Kidney glomerular epithelial cell (primary cell): ENCODE measurements around the gene MCAT.
"Not testable (repeated sequence)": the region's sequence is repeated elsewhere in the genome, so short reads cannot be mapped to it uniquely, and the experiment has no call there.

Experiments
- DNase-seq: peaks from one replicate; lab custom pipeline; 2025; lab: John Stamatoyannopoulos, UW

The MCAT gene

DNA sequence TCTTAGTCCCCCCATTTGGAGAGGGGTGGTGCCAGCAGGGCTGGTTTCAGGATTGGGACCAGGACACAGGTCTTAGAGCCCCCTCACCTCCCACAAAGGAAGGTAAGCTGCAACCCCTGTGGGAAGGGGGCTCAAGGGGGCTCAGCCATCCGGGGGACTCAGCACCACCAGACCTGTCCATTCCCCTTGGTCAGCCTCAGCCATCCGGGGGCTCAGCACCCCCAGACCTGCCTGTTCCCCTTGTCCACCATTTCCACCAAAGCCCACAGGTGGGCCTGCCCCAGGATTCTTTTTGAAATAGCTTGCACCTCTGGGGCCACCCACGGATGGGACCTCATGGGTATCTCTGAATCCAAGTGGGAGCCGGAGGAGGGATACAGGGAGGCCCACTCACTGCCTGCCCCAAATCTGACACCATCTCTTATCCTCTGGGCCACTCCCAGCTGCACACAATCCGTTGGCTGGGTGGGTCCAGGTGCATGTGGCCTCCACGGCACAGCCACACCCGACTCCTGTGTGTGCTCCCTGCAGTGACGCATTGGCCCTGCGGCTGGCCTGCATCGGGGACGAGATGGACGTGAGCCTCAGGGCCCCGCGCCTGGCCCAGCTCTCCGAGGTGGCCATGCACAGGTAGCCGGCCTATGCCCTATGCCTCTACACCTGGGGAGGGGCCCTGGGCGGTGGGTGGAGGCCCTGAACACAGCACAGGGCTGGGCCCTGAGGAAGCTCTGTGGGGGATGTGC is 15.9 kb downstream of the MCAT start:
- no peak for DNase-seq

DNA sequence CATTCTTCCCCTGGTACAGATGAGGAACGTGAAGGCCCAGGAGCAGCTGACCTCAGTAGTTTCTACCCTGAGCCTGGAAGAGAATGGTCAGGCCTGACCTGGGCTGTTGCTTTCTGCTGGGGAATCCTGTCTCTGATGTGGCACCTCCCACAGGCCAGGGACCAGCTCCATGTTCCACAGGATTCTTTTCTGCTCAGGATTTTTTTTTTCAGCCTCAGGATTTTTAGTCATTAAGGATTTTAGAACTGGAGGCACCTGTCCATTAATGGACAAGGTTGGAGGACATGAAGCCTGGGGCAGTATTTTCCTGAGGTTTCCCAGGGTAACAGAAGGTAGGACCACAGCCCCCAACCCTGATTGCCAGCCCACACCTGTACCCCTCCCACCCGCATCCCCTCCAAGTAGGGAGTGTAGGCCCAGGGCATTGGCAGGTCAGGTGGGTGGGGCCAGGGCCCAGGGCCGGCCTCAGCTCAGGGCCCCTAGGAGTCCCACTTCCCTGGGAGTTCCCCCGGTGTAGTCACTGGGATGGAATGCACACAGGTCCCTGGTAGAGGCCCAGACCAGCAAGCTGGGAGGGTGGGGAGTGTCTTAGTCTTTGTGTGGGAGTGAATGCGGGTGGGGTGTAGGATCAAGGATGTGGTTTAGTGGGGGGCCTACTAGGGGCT is 16.6 kb downstream of the MCAT start:
- peak; percentile 80 for DNase-seq

DNA sequence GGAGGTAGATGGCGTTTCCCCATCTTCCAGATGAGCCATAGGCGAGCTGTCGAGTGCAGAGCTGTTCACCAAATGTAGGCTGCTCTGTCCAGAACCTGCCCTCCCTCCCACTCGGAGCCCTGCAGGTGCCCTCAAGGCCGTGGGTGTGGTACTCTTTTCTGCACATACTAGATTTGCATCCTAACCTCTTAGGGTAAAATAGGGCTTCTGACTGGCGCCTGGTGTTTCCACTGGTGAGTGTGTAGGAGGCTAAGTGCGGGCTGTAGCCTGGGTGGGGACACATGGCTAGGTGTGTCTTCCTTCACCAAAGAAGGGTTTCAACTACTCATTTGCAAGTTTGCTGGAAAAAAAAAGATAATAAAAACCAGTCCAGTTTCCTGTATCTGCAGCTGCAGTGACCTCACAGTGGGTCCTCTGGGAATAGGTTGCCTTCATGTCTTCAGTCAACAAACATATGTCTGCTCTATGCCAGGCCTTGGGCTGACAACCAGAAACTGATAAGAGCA is 24.2 kb downstream of the MCAT start:
- DNase-seq: no peak

DNA sequence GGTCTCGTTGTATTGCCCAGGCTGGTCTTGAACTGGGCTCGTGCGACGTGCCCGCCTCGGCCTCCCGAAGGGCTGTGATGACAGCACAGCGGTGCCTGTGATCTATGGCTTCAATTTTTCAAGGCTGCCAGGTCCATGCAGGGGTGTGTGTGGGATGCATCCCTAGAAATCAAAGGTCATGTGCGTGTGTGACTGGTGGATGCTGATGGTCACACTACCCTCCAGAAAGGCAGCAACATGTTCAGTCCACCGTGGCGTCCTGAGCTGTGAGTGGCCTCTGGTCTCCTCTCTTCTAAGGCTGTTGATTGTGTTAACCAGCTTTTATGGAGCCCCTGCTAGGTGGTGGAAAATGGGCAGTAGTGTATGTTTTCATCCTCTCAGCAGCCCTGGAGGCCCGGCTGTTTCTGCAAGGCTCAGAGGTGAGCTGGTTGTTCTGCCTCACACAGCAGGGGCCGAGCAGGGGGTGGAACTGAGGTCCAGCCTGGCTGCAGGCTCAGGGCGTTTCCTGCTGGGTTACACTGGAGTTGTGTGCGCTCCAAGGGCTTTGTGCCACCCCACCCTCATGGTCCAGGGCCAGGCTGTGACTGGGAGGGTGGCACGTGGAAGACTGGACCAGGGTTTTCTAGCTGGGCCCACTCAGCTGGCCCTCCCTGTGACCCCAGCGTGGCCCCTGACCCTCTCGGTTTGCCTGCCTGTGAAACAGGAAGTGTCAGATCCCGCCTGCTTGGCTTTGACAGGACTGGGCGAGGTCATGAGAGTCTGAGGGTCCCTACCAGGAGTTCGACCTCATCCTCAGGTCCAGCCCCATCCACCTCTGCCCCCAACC is 25.0 kb downstream of the MCAT start:
- DNase-seq: no peak

DNA sequence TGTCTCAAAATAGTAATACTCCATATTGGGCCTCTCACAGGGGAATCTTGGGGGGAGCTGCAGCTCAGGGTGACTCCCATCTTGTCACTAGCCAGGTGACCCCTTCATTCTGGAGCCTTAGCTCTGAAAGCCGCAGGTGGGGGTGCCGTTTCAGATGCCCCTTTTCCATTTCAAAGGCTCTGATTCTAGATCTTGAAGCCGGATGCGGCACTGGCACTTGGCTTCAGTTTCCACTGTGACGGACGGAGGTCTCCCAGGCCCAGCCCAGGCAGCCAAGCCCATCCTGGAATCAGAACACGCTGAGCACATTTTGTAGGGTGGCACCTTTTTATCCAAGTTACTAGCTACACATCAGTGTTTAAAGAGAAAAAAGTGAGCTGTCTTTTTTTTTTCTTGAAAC is 26.3 kb downstream of the MCAT start:
- no peak for DNase-seq

DNA sequence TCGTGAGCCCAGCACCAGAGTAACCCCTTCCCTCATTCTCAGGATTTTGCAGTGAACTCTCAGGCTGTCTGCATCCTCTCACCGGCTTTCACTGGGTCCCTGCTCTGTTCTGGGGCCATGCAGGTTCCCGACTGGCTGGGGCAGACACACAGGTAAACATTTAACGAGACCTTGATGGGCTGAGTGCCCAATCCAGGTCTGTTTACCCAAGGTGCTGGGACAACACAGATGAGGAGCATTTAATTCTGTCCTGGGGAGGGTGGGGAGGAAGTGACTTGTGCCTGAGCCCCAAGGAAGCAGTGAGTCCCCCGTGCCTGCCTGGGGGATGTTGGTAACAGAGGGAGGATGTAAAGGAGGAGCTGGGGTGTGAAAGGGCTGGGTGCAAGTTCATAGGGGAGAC is 28.2 kb downstream of the MCAT start:
- no peak for DNase-seq

DNA sequence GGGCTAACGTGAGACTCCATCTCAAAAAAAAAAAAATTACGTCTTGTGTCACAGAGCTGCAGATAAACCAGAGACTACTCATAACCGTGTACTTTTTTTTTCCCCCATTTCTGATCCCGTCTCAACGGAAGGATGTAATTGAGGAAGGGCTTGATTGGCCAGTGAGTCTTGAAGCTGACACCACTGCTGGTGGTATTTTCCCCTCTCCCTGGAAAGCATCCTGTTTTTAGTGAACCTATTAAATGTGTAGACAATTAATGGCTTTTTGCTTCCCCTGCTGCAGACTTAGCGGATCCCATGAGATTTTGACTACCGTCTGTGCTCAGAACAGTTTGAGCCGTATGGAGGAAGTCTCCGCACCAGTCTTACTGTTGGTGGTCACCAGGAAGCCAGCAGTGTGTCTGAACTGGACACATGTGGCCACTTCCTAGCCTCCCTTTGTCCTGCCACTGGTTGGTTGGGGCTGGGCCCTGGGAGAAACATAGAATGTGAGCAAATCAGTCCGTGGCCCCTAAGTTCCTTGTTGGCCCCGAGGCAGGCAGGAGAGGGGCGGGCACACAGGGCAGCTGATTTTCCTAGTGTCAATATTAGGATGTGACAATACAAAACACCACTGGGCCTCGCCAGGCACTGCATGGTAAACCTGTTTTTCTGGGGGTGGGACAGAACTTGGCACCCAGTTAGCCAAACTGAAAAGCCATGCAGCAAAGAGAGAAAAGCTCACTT is 29.5 kb downstream of the MCAT start:
- no peak for DNase-seq

DNA sequence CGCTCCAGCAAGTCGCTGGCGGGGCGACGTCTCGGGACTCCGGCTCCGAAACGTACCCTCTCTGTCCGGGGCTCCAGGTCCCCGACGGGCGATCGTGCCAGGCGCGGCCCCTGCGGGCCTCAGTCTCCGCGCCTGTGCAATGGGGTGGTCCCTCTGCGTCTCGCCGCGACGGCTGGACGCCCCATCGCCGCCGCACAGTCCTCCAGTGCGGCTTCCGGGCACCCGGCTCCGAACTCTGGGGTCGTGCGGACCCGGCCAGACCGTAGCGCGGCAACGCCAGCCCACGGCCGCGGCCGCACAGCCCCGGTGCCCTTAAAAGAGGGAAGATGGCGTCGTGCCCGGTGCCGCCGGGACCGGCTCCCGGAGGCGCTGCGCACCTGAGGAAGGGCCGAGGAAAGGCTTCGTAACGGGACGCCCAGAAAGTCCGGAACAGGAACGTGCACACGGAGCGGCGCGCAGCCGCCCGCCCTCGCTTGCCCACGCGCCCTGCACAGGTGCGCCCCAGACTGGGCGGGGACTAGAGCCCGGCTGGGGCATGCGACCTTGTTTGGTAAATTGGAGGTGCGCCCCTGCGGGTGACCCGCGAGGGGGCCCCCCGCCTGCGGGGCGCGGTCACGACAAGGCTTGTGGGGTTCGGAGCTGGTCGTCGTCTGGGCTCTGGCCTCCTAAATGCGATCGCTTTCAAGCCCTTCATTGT is 32.1 kb downstream of the MCAT start:
- DNase-seq: no peak

DNA sequence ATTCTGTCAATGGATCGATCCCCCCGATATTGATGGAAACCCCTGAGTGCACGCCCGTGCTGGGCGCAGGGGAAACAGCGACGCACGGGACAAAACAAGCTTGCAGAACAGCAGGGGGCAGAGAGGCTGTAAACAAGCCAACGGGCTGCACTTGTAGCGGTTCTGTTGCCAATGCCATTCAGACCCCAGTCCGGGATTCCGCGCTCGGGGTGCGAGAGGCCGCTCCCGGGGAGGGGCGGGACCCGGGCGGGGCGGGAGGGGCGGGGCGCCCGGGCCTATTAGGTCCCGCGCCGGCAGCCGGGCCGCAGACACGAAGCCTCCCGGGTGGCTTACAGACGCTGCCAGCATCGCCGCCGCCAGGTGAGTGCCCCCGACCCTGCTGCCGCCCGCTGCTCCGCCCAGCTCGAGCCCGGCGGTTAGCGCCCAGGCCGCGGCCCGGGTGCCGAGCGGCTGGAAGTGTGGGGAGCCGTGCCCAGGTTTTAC is 32.7 kb downstream of the MCAT start, which contains the start of gene BIK:
Gene BIK (plus strand): TSS at position 307 of the 483 bp plus-strand sequence. CDS start 13,273 bp downstream, outside the sequence.
- no peak for DNase-seq

DNA sequence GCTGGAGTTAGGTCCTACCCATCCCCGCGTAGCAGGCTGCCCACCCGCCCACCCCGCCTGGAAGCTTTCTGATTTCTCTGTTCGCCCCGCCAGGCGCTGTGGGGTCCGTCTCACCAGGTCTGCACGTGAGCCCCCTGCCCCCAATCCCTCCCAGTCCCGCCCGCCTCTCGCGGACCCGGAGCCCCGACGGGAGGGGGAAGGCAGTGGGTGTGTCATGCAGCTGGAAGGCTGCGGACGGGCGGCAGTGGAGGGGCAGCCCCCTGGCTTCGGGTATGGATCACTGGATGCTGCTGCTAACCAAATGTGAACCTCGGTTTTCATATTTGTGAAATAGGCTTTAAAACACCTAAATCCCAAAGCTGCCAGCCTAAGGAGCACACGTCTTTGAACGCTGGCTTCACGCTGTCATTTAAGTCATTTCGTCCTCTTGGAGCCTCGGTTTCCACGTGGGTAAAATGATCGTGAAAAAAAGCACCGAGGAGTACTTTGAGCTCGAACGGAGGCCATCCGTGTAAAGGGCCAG is 33.2 kb downstream of the MCAT start:
- no peak for DNase-seq

DNA sequence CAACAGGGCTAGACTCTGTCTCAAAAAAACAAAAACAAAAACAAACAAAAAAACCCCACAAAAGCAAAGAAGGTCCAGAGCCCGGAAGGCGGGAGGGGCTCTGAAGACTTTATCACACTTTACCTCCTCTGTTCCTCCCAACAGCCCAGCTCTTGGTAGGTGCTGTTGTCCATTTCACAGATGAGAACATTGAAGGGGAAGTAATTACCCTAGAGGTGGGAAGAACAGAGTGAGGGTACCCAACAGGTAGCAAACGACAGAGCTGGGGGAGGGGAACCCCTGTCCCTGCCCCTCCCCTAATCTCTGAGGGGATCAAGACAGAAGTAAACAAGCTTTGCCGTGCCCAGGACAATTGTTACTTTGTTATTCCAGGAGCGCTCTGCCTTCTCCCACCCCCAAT is 33.7 kb downstream of the MCAT start:
- DNase-seq: no peak

DNA sequence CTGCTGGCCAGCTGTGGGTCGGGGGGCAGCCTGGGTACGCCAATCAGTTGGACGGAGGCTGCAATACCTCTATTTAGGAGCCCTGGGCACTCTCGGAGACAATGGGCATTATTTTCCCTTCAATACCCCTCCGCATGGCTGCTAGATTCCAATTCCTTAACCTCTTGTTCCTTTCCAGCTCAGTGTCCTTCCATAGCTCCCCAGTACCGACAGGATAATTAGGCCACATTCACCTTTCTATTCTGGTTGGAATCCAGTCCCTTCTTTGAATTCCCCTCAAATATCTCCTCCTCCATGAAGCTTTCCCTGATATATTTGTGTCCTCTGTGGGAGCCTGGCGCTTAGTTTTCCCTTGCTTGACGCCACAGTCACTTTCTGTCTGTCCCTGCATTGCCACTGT is 36.9 kb downstream of the MCAT start:
- DNase-seq: no peak

DNA sequence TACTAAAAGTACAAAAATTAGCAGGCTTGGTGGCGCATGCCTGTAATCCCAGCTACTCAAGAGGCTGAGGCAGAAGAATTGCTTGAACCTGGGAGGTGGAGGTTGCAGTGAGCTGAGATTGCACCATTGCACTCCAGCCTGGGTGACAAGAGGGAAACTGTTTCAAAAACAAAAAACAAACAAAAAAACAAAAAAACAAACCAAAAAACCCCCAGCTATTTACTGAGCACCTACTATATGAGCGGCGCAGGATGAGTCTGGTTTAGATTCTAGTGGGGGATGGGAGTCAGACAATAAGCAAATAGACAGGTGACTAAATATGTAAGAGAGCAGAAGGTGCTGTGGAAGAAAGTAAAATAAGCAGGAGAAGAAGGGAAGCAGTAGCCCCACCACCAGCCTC is 38.2 kb downstream of the MCAT start:
- DNase-seq: not testable (repeated sequence)

DNA sequence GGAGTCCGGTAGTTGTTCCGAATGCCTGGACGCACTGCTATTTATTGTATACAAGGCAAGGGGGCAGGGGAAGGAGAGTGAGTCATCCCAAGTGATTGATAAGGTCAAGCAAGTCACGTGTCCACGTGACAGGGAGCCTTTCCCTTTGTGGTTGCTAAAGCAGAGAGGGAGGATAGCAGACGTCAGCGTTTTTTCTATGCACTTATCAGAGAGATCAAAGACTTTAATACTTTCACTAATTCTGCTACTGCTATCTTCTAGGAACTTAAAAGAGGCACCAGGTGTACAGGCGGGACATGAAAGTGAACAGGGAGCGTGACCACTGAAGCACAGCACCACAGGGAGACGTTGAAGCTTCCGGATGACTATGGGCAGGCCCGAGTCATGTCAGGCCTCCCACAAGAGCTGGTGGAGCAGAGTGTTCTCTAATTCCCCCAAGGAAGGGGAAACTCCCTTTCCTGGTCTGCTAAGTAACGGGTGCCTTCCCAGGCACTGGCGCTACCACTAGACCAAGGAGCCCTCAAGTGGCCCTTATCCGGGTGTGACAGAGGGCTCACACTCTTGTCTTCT is 39.1 kb downstream of the MCAT start:
- peak; percentile 38 for DNase-seq

DNA sequence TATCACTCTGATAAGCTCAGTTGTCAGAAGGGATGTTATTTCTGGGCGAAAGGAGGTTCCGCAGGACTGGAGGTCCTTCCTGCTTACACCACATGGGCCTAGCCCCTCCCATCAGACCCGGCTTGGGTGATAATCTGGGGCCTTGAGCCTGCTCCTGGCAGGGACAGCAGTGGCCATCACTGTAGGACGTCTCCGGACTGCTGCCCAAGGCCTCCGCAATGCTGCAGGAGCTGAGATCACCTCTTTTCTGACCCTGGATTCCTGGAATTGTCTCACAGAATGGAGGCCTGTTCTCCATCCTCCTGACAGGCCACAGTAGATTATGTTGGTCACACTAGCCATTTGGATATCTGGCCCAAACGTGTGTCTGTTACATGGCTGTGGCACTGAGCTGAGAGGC is 41.9 kb downstream of the MCAT start:
- no peak for DNase-seq

DNA sequence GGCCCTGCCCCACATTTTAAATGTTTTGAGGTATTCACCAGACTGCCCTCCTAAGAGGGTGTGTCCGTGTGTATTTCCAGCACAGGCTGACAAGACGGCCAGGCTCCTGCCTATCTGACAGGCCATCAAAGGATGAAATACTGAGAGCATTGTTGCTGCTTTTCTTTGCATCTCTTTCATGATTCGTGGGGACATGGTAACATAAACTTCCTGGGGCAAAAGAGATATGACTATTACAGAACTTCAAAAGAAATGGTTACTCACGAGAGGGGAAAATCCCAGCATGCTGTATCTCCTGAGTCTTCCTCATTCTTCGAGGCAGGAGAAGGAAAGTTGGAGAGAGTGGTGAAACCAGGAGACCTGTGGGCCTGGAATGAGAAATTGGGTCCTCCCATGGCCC is 43.0 kb downstream of the MCAT start:
- peak; percentile 13 for DNase-seq

DNA sequence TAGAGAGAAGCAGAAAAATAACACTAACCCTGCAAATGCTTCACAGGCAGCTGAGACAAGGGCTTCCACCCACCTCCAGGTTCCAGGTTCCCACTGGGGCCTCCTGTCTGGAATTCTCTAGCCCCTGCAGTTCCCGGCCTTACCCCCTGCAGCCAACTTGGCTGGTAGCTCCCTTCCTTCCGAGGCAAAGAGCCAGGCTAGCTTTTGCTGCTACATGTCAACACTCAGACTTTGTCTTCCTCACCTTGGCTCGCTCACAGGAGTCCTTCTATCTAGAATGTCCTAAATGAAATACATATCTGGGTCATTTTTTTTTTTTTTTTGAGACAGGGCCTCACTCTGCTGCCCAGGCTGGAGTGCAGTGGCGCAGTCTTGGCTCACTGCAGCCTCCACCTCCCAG is 44.1 kb downstream of the MCAT start:
- no peak for DNase-seq

DNA sequence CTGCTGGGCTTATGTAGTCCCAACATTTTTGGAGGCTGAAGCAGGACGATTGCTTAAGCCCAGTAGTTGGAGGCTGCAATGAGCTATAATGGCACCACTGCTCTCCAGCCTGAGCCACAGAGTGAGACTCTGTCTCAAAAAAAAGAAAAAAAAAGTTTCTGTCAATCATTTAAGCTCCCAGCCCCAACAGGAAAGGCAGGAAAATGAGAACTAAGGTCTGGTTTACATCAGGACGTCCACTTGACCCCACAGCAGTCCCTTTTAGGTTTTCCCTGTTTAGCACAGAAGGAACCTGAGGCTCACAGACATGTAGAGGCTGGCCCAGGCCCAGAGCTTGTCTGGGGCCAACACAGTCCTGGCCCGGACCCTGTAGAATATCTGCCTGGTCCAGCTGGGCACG is 44.8 kb downstream of the MCAT start:
- no peak for DNase-seq

DNA sequence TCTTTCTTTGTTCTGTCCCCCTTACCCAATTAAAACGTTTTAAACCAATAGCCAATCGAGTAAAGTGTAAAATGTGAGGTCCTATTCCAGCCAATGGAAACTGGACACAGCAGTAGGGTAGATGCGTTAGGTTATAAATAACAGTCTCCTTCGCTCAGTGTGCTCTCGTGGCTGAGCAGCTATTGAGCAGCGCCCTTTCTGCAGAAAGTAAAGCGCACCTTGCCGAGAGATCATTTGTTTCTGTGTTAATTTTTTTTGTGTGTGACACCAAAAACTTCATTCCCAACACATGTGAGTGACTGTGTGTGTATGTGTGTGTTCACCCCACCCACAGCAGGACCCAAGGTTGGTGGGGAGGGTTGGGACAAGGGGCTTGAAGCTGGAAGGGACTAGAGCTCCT is 46.8 kb downstream of the MCAT start:
- DNase-seq: no peak

DNA sequence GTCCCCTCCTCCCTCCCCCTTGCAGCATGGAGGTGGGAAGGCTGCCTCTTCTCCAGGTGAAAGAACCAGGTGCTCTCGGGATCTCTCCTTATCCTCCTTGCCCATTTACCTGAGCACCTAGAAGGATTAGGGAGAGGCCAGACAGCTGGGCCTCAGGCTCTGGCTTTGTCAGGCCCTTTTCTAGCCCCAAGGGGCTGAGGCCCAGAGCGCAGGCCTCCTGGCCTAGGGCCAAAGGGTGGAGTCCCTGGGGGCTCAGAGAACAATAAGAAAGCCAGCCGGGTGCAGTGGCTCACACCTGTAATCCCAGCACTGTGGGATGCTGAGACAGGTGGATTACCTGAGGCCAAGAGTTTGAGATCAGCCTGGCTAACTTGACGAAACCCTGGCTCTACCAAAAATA is 48.6 kb downstream of the MCAT start:
- DNase-seq: no peak

DNA sequence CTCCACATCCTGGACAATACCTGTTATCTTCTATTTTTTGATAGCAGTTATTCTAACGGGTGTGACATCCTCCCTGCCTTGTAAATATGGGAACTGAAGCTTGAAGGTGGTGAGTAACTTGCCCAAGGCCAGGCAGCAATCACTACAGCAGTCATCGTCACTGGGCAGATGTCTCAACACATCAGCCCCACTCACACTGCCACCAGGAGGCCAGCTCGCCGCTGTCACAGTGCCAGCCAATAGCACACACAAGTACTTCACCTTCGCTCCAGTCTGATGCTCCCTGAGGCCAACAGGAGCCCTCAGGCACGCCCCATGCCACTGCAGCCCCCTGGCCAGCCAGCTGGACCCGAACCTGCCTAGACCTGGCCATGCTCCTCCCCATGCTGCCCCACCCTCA is 49.1 kb downstream of the MCAT start:
- DNase-seq: no peak
